VCaP (cell line): ENCODE results near the gene GJA1.

Source experiments
- H3K27ac ChIP-seq: fragments of 450-650 bp; 2 replicates; pipeline ENCODE4 v1.5.1; 2017
- CTCF ChIP-seq: fragments of 450-650 bp; conservative IDR thresholded peaks from 2 replicates; pipeline ENCODE4 v1.5.1; 2017; ENCODE audit warnings: mild to moderate bottlenecking, moderate library complexity

Gene GJA1

GRCh38 chr6:121403964-121404363 lies 31.5 kb upstream of the GJA1 start:
- no peak for TF ChIP-seq CTCF
- no peak overlapping the region for H3K27ac ChIP-seq

GRCh38 chr6:121405306-121405705 lies 30.1 kb upstream of the GJA1 start:
- no peak overlapping the region for H3K27ac ChIP-seq
- TF ChIP-seq CTCF = no peak

GRCh38 chr6:121408321-121408720 lies 27.1 kb upstream of the GJA1 start:
- no peak overlapping the region for H3K27ac ChIP-seq
- TF ChIP-seq CTCF = no peak

- TF ChIP-seq CTCF = no peak
- no peak overlapping the region for H3K27ac ChIP-seq
These were observed 21.6 kb upstream of the GJA1 start for GRCh38 chr6:121413879-121414278.

GRCh38 chr6:121418346-121418745 lies 17.1 kb upstream of the GJA1 start:
- H3K27ac ChIP-seq = no peak overlapping the region
- no peak for TF ChIP-seq CTCF

- no peak overlapping the region for H3K27ac ChIP-seq
- TF ChIP-seq CTCF = no peak
These were observed 8.8 kb upstream of the GJA1 start for GRCh38 chr6:121426686-121427085.

GRCh38 chr6:121428872-121429756 lies 6.3 kb upstream of the GJA1 start:
- TF ChIP-seq CTCF = no peak

More at GRCh38 chr6:121428872-121429756, 6.3 kb upstream of the GJA1 start:
- H3K27ac ChIP-seq = no peak overlapping the region
